IMR-90 (cell line): Measurements from ENCODE around the gene CNTN5. TPM values are rescaled to one million over a fixed set of nuclear protein-coding genes. Genes with fewer than 3 reads are reported as not detected.

Experiments used
- ATAC-seq: fragments of 200-7000 bp; cut with Tn5 transposase; 2 replicates; pipeline ENCODE4 v1.9.1; 2020; ENCODE audit warnings: low read depth, mild to moderate bottlenecking, moderate library complexity
- BruUV-seq: library from RNA; stranded (reverse); fragments of 400-500 nt; replicated peaks from 2 replicates; lab custom pipeline; 2021; lab: Mats Ljungman, UMichigan
- CTCF ChIA-PET: fragments of 300-600 bp; formaldehyde crosslinking; extraction: SDS; loops from one replicate; lab custom pipeline; 2021; ENCODE audit warnings: antibody characterized with exemption; lab: Yijun Ruan, JAX
- POLR2A ChIA-PET: fragments of 300-600 bp; sonication (Branson Sonifier 250); formaldehyde crosslinking; loops from one replicate; lab custom pipeline; 2022; ENCODE audit warnings: antibody characterized with exemption; ENCODE audit not compliant: unreplicated experiment; lab: Charles Lee
- DNase-seq: peaks from one replicate; pipeline ENCODE4 v3.0.0; 2013
- H2AFZ ChIP-seq: replicated peaks from 2 replicates; pipeline ENCODE3; 2013; ENCODE audit warnings: low read length, mild to moderate bottlenecking; ENCODE audit not compliant: poor library complexity
- H2AK5ac ChIP-seq: 2 replicates; pipeline ENCODE4 v1.6.1; 2013; ENCODE audit warnings: low read depth, low read length, inconsistent platforms
- H2AK9ac ChIP-seq: replicated peaks from 2 replicates; pipeline ENCODE3; 2013; ENCODE audit warnings: mild to moderate bottlenecking, low read depth, low read length, moderate library complexity; ENCODE audit not compliant: poor library complexity
- H2BK120ac ChIP-seq: 2 replicates; pipeline ENCODE4 v1.6.1; 2013; ENCODE audit warnings: low read depth, low read length, inconsistent platforms
- H2BK15ac ChIP-seq: 3 replicates; pipeline ENCODE4 v1.6.1; 2013; ENCODE audit warnings: low read depth, low read length, inconsistent platforms
- H2BK20ac ChIP-seq: 2 replicates; pipeline ENCODE4 v1.6.1; 2013; ENCODE audit warnings: low read depth, mild to moderate bottlenecking, inconsistent platforms, low read length, moderate library complexity
- H2BK5ac ChIP-seq: 2 replicates; pipeline ENCODE4 v1.6.1; 2013; ENCODE audit warnings: mild to moderate bottlenecking, low read depth, low read length, inconsistent platforms; ENCODE audit not compliant: poor library complexity, severe bottlenecking
- H3K14ac ChIP-seq: replicated peaks from 2 replicates; pipeline ENCODE4 v1.6.1; 2013; ENCODE audit warnings: low read depth, low read length, inconsistent platforms
- H3K18ac ChIP-seq: 2 replicates; pipeline ENCODE4 v1.6.1; 2013; ENCODE audit warnings: low read depth, low read length, control low read depth
- H3K23ac ChIP-seq: 2 replicates; pipeline ENCODE4 v1.6.1; 2013; ENCODE audit warnings: low read depth, low read length, inconsistent platforms
- H3K27ac ChIP-seq: 2 replicates; pipeline ENCODE4 v1.5.1; 2013; ENCODE audit warnings: mild to moderate bottlenecking, control low read depth, low read length; ENCODE audit not compliant: insufficient read depth
- H3K27me3 ChIP-seq: 2 replicates; pipeline ENCODE4 v1.6.1; 2013; ENCODE audit warnings: low read length; ENCODE audit not compliant: control insufficient read depth, insufficient read depth
- H3K36me3 ChIP-seq: 2 replicates; pipeline ENCODE4 v1.6.1; 2013; ENCODE audit warnings: low read length, mixed read lengths; ENCODE audit not compliant: control insufficient read depth, insufficient read depth
- H3K4ac ChIP-seq: 2 replicates; pipeline ENCODE4 v1.6.1; 2013; ENCODE audit warnings: low read depth, low read length, inconsistent platforms
- H3K4me1 ChIP-seq: 2 replicates; pipeline ENCODE4 v1.6.1; 2013; ENCODE audit warnings: low read length, mixed read lengths; ENCODE audit not compliant: control insufficient read depth, insufficient read depth
- H3K4me2 ChIP-seq: 2 replicates; pipeline ENCODE4 v1.6.1; 2013; ENCODE audit warnings: low read depth, mild to moderate bottlenecking, control low read depth, low read length, moderate library complexity
- H3K4me3 ChIP-seq: 2 replicates; pipeline ENCODE4 v1.5.1; 2013; ENCODE audit warnings: low read depth, mild to moderate bottlenecking, control low read depth, low read length, moderate library complexity; ENCODE audit not compliant: insufficient read depth
- H3K56ac ChIP-seq: 2 replicates; pipeline ENCODE4 v1.6.1; 2013; ENCODE audit warnings: low read length, inconsistent platforms; ENCODE audit not compliant: insufficient read depth; ENCODE audit errors: extremely low read depth
- H3K79me1 ChIP-seq, 2 experiments: 2 replicates each; pipeline ENCODE4 v1.6.1; 2013; ENCODE audit warnings: low read length in 2 of 2, inconsistent platforms in 1 of 2, low read depth in 1 of 2
- H3K9ac ChIP-seq: 2 replicates; pipeline ENCODE4 v1.6.1; 2013; ENCODE audit warnings: low read depth, low read length, control low read depth
- H3K9me1 ChIP-seq: 2 replicates; pipeline ENCODE4 v1.6.1; 2013; ENCODE audit warnings: low read length, inconsistent platforms; ENCODE audit not compliant: insufficient read depth
- H3K9me3 ChIP-seq: 2 replicates; pipeline ENCODE4 v1.6.1; 2013; ENCODE audit warnings: low read length; ENCODE audit not compliant: control insufficient read depth, insufficient read depth
- H4K20me1 ChIP-seq: 2 replicates; pipeline ENCODE4 v1.6.1; 2013; ENCODE audit warnings: low read length, inconsistent platforms; ENCODE audit not compliant: insufficient read depth
- H4K5ac ChIP-seq: 2 replicates; pipeline ENCODE4 v1.6.1; 2013; ENCODE audit warnings: mild to moderate bottlenecking, low read depth, low read length, control low read depth
- H4K8ac ChIP-seq, 2 experiments: 2 replicates each; pipeline ENCODE4 v1.6.1; 2013; ENCODE audit warnings: low read depth in 2 of 2, low read length in 2 of 2, control low read depth in 1 of 2, inconsistent platforms in 1 of 2
- H4K91ac ChIP-seq: 2 replicates; pipeline ENCODE4 v1.6.1; 2013; ENCODE audit warnings: low read depth, low read length, inconsistent platforms; ENCODE audit not compliant: insufficient read depth
- CEBPB ChIP-seq: IDR thresholded peaks from 2 replicates; pipeline ENCODE4 v1.6.1; 2012; ENCODE audit warnings: low read depth, low read length, improper control_type of control experiment
- CHD1 ChIP-seq: IDR thresholded peaks from 2 replicates; pipeline ENCODE4 v1.6.1; 2012; ENCODE audit warnings: low read depth, low read length, improper control_type of control experiment
- MAZ ChIP-seq: IDR thresholded peaks from 2 replicates; pipeline ENCODE4 v1.6.1; 2012; ENCODE audit warnings: low read depth, mild to moderate bottlenecking, low read length, improper control_type of control experiment, moderate library complexity, borderline replicate concordance
- WGBS, 2 experiments: methylation state at CpG; one replicate each; pipeline versions ENCODE4 v1.1.5 to v1.1.7; 2013; ENCODE audit warnings: missing lambda C conversion rate in 2 of 2; ENCODE audit not compliant: insufficient read length in 1 of 2; ENCODE audit errors: extremely low coverage in 2 of 2; 5-methylcytosine and 5-hydroxymethylcytosine counted together
- dilution Hi-C: fragments of 300-500 bp; cut with HindIII; formaldehyde crosslinking; loops from one replicate; pipeline ENCODE4 v1.14.3; 2018; ENCODE audit warnings: low sequenced_read_pairs; ENCODE audit not compliant: unreplicated experiment
- in situ Hi-C: fragments of 300-500 bp; cut with MboI; formaldehyde crosslinking; loops from 3 replicates; pipeline ENCODE4 v1.14.3; 2019; ENCODE audit warnings: low sequenced_read_pairs, inconsistent platforms, mixed read lengths
- intact Hi-C: fragments of 100-400 bp; cut with micrococcal nuclease; formaldehyde crosslinking; loops from 2 replicates; pipeline ENCODE4 v1.10.0; 2022
- polyA plus RNA-seq, 3 experiments: library from polyadenylated mRNA; depleted of rRNA; stranded (reverse); fragments of >200 nt; gene quantifications; 2 replicates each; pipeline ENCODE4 v1.2.3, GENCODE V29; 2012; ENCODE audit warnings: low replicate concordance in 1 of 3
- total RNA-seq: library from RNA; depleted of rRNA; stranded (reverse); fragments of >200 nt; gene quantifications from 2 replicates; pipeline ENCODE4 v1.2.3, GENCODE V29; 2012

CNTN5 gene
- total and polyA plus RNA-seq, 2 of the 4 experiments (the other 2 are of a cell fraction): not detected

- dilution Hi-C loops: no loop called here
- Histone ChIP-seq H3K79me1 (no peaks in the 10 kb centered on the region), H4K20me1 (no peaks in the 10 kb centered on the region), H3K4ac (peak overlapping the region; percentile 91), H4K91ac (peak overlapping the region; percentile 95), H3K27me3 (no peaks in the 10 kb centered on the region), H2AFZ (peak overlapping the region; percentile 12), H2BK20ac (peak overlapping the region; percentile 98), H3K18ac (peak overlapping the region; percentile 99), H3K4me1 (peaks cover 13% of the 10 kb centered on the region), H3K4me3 (no peak overlapping the region), H3K9me3 (peaks cover 8% of the 10 kb centered on the region), H4K8ac (peak overlapping the region; percentile 65 to 92; a peak in 3 of 4 replicates), H3K27ac (peak overlapping the region; percentile 58; the same call in 1 of the 2 replicates), H3K23ac (peak overlapping the region; percentile 91; the same call in 1 of the 2 replicates), H2AK9ac (peak overlapping the region; percentile 42), H2BK5ac (peak overlapping the region; percentile 97), H3K9ac (no peak overlapping the region), H2AK5ac (peak overlapping the region; percentile 53), H3K56ac (peak overlapping the region; percentile 84; the same call in 1 of the 2 replicates), H3K9me1 (peaks cover 9% of the 10 kb centered on the region; the same call in 1 of the 2 replicates), H3K14ac (peak overlapping the region; percentile 57), H4K5ac (peak overlapping the region; percentile 90), H2BK15ac (peak overlapping the region; percentile 76; the same call in 2 of the 3 replicates), H3K36me3 (no peaks in the 10 kb centered on the region), H2BK120ac (peak overlapping the region; percentile 96), H3K4me2 (no peak overlapping the region)
- in situ Hi-C loops: no loop called here
- TF ChIP-seq MAZ (no peak), CEBPB (no peak), CHD1 (no peak)
- CTCF ChIA-PET: no interaction called here
- WGBS, 2 experiments: 88% methylated on average over 7 of the region's 10 CpGs; no CpG with 5 or more reads in 1 of the 2 experiments
- DNase-seq (no peak), ATAC-seq (no peak)
- intact Hi-C loops: no loop called here
- POLR2A ChIA-PET: no interaction called here
- BruUV-seq: no TSS peak
Measured at GRCh38 chr11:100404907-100405306, 1384.2 kb downstream of the CNTN5 start.
